ENCODE data around the gene CHMP2B.

CHMP2B gene

DNA sequence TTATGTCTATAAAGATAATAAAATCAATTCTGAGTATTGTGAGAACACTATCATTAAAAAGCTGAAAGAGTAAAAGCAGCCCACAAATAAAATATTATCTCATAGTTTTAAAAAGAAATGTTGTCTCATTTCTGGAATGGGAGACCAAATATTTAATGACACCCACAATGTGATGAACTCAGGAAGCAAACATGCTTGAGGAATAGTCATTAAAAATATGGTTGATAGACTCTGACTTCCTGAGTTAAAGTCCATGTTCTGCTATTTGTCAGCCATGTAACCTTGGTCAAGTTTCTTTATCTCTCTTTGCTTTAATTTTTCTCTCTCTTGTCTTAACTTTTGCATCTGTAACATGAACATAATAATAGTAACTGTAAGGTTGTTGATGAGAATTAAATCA lies 35.5 kb upstream of the CHMP2B start:
- H3K4me3 ChIP-seq (replicated peaks; ENCODE audit: low read depth, low read length): no peak overlapping the region
- TF ChIP-seq, protein P1, sequence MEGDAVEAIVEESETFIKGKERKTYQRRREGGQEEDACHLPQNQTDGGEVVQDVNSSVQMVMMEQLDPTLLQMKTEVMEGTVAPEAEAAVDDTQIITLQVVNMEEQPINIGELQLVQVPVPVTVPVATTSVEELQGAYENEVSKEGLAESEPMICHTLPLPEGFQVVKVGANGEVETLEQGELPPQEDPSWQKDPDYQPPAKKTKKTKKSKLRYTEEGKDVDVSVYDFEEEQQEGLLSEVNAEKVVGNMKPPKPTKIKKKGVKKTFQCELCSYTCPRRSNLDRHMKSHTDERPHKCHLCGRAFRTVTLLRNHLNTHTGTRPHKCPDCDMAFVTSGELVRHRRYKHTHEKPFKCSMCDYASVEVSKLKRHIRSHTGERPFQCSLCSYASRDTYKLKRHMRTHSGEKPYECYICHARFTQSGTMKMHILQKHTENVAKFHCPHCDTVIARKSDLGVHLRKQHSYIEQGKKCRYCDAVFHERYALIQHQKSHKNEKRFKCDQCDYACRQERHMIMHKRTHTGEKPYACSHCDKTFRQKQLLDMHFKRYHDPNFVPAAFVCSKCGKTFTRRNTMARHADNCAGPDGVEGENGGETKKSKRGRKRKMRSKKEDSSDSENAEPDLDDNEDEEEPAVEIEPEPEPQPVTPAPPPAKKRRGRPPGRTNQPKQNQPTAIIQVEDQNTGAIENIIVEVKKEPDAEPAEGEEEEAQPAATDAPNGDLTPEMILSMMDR (IDR thresholded peaks at IDR 0.05; ENCODE audit: low read length, missing control alignments): no peak
- DNase-seq (ENCODE audit: low read depth): no peak

DNA sequence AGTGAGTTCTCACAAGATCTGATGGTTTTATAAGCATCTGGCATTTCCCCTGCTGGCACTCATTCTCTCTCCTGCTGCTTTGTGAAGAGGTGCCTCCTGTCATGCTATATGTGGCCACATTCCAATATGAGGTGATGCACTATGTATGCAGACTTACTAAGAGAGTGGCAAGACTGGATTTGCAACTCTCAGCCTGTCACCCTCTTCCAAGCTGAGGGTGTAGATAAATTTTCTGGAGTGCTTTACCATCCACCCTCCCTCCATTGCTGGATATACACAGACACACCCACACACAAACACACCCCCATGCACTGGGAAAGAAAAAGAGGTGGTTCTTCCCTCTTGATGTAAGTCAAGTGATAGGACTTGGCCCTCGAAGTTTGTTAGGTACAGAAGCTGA lies 30.2 kb upstream of the CHMP2B start:
- TF ChIP-seq, protein P1 (IDR thresholded peaks at IDR 0.05; ENCODE audit: low read length, missing control alignments): no peak
- no peak for DNase-seq (ENCODE audit: low read depth)

DNA sequence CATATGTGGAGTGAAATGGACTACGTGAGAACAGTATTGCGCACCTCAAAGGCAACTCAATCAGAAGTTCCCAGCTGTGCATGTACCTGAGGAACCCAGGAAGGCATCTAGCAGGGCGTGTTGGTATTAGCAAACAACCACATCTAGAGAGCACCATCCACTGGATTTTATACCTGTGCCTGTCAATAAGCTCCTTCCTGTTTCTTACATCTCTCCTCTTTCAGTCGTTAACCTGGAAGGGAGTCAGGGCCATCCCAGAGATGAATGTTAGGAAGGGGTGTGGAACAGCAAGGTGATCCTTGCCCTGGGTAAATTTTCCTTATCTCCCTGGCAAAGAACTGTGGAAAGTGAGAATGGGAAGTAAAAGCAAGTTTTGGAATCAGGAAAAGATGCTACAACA lies 29.6 kb upstream of the CHMP2B start:
- no peak for DNase-seq (ENCODE audit: low read depth)
- no peak overlapping the region for H3K4me3 ChIP-seq (replicated peaks; ENCODE audit: low read depth, low read length)
- TF ChIP-seq, protein P1 (IDR thresholded peaks at IDR 0.05; ENCODE audit: low read length, missing control alignments): no peak

More for the DNA sequence above, 30.2 kb upstream of the CHMP2B start:
- H3K4me3 ChIP-seq (replicated peaks; ENCODE audit: low read depth, low read length): no peak overlapping the region

DNA sequence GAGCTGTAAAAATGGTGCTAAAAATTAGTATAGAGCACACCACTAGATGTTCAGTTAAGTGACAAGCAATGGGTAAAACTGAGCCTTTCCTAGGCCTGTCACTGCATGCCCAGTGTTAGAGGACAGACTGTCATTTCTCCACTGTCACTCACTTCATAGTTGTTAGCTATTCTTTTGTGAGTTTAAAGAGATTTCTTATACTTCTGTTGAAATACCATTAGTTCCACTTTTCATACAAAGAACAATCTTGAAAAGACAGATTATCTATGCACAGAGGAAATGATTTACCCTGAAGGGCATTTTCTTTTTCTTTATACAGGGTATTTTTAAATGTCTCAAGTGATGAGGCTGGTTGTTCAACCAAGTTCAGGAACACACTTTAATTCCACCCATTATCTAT lies 28.3 kb upstream of the CHMP2B start:
- TF ChIP-seq, protein P1 (IDR thresholded peaks at IDR 0.05; ENCODE audit: low read length, missing control alignments): no peak
- no peak overlapping the region for H3K4me3 ChIP-seq (replicated peaks; ENCODE audit: low read depth, low read length)
- DNase-seq (ENCODE audit: low read depth): no peak

DNA sequence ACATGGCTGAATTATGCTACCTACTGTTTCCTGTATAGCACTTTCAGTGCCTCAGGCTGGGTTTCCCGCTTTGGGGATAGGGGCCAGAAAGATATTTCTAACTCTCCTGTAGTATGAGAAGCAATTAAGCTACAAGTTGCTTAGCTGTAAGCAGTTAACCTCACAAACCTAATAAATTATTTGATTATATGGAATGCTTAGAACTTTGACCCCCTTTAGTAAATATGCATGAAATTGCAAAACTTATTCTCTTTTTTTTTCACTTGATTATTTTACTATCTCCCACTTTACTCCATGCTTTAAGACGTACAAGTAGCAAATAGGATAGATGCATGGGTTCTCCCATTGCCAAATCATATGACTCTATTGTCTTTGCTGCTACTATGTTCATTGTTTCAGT lies 27.5 kb upstream of the CHMP2B start:
- no peak overlapping the region for H3K4me3 ChIP-seq (replicated peaks; ENCODE audit: low read depth, low read length)
- no peak for DNase-seq (ENCODE audit: low read depth)
- TF ChIP-seq, protein P1 (IDR thresholded peaks at IDR 0.05; ENCODE audit: low read length, missing control alignments): no peak

DNA sequence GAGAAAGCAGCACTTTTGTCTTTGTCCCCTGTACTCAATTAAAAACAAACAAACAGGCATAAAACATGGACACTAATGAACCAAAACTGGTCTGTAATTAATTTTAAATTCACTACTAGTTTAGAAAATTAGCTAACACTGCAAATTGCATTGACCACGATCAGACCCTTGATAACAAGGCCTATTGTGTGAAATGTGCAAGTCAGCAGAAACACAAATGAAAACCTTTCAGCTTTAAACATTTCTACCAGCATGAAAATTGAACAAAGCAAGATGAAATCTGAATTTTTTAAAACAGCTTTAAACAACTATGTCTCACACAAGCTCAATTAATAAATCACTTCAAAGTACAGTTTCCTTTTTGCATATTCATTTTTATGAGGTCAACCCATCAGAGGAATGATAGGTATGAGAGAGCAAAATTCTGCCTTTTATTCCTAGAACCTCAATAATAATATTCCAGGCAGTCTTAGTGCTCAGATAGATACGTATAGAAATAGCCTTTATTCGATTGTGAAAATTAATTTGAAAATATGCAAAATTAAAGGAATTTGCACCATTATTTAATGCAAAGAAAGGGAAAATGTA lies 27.0 kb upstream of the CHMP2B start:
- H3K4me3 ChIP-seq (replicated peaks; ENCODE audit: low read depth, low read length): no peak overlapping the region
- TF ChIP-seq, protein P1 (IDR thresholded peaks at IDR 0.05; ENCODE audit: low read length, missing control alignments): no peak
- no peak for DNase-seq (ENCODE audit: low read depth)

DNA sequence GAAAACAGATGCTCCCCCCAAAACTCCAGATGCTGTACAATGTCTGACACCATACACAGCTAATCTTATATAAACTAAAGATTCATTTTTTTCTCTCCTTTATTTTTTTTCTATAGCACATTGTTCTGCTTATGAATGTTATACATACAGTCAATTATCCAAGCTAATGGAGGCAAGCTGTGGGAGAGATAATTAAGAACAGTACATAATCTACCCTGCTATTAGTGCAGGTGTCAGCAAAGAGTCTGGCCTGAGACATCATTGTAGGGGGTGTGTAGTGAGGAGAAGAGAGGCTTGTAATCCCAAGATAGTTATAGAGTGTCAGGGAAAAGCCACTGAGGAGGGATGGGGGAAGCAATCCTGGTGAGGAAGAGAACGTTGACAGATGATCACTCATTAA lies 25.4 kb upstream of the CHMP2B start:
- DNase-seq (ENCODE audit: low read depth): no peak
- TF ChIP-seq, protein P1 (IDR thresholded peaks at IDR 0.05; ENCODE audit: low read length, missing control alignments): no peak
- H3K4me3 ChIP-seq (replicated peaks; ENCODE audit: low read depth, low read length): no peak overlapping the region
